GM19467 (cell line): ENCODE data around the gene HYAL3.
A peak's percentile ranks its signal among the peaks of the same experiment; 100 is the strongest.
"Not testable (repeated sequence)": the region's sequence is repeated elsewhere in the genome, so short reads cannot be mapped to it uniquely, and the experiment has no call there.

Experiments used
- ATAC-seq: cut with Tn5 transposase; IDR thresholded peaks from one replicate; pipeline ENCODE4 v1.9.1; 2021; ENCODE audit warnings: mild to moderate bottlenecking, moderate library complexity; ENCODE audit not compliant: unreplicated experiment

HYAL3 gene

GRCh38 chr3:50260942-50261441 is 38.2 kb downstream of the HYAL3 start:
- ATAC-seq: no peak

- peak; percentile 79 for ATAC-seq
Measured at GRCh38 chr3:50260027-50260941, 38.9 kb downstream of the HYAL3 start.

- no peak for ATAC-seq
Measured at GRCh38 chr3:50259432-50260026, 39.7 kb downstream of the HYAL3 start.

DNA sequence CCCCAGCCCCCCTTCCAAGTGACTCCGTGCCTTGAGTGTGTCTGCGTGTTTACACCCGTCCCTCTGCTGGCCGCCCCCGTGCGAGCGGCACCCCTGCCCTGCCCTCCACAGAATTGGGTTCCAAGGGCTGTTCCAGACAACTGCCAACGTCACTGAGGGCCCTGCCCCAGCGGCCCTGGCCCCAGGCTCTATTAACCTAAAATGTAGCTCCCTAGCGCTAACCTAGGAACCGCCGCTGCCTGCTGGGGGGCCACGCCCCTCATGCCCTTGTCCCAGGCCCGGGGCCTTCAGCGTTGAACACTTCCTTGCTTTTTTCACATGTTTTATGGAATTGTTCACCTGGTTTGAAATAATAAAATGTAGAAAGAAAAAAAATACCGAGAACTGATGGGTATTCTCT is 40.2 kb downstream of the HYAL3 start:
- ATAC-seq: no peak

DNA sequence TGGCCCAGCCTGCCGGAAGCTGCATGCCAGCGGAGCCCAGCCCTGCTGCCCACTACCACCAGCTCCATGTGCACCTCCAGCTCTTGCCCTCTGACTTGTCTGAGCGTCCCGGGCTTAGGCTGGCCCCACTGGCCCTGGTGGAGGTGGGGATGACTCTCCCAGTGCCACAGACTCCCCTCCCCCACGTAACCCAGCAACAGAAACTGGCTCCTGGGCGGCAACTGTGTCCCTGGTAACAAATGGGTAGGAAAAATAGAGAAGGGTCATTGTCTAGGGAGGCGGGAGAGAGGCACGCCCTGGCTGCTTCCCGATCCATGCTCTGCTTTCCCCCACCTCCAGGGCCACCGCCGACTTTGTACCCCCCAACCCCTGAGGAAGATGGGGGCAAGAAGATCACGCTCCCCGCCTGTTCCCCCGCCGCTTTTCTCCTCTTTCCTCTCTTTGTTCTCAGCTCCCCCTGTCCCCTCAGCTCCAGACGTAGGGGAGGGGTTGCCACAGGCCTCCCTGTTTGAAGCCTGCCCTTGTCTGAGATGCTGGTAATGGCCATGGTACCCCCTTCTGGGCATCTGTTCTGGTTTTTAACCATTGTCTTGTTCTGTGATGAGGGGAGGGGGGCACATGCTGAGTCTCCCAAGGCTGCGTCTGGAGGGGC is 41.0 kb downstream of the HYAL3 start:
- ATAC-seq: no peak

DNA sequence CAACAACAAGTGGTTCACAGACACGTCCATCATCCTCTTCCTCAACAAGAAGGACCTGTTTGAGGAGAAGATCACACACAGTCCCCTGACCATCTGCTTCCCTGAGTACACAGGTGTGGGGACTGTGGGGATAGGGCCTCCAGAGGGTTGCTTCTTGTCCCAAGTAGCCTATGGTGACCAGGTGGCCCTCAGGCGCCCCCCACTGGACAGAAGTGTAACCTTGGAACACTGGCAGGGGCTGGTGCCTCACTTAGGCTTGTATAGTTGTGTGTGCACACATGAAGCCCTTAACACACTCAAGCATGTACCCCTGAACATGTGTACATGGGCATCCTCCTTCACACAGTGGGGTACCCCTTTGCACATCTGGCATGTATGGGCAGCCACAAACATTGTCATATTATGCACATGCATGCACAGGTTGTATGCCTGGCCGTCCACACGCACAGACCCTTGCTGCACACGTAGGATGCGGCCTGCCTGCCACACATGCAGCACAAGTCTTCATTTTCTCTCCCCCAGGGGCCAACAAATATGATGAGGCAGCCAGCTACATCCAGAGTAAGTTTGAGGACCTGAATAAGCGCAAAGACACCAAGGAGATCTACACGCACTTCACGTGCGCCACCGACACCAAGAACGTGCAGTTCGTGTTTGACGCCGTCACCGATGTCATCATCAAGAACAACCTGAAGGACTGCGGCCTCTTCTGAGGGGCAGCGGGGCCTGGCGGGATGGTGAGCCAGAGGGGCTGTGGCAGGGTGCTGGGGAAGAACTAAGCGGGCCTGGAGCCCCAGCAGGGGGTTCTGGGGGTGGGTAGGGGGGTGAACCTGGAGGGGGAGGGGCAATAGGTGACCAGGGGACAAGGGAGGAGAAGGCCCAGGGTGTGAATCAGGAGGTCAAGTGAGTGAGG is 42.0 kb downstream of the HYAL3 start:
- no peak for ATAC-seq

- no peak for ATAC-seq
Measured at GRCh38 chr3:50255251-50255615, 44.0 kb downstream of the HYAL3 start.

DNA sequence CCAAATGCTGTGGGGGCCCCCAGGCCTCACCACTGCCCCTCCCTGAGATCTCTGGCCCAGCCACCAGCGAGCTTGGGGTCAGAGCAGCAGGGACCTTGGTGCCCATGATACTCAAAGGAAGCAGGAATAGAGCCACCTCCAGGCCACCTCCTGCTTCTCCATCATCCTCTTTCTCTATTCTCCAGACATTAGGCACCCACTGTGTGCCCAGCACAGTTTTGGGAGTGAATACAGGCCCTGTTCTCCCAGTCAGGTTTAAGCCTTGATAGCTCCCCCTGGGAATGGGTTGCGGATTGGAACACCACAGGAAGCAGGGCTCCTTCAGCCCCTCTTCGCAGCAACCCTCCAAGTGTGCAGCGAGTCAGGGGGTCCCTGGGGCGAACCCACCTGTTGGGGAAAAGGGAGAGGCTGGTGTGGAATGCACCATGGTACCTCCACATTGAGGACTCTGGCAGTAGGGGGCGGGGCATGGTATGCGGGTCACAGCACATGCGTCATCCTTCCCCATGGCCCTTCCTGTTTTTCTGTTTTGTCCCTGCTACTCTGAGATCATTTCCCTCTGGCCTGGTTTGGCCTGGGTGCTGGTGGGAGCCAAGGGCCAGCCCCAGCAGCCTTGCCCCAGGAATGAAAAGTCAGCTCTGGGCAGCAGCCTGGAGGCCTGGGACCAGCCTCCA is 44.5 kb downstream of the HYAL3 start:
- ATAC-seq: no peak

GRCh38 chr3:50251220-50251619 is 48.0 kb downstream of the HYAL3 start:
- no peak for ATAC-seq

DNA sequence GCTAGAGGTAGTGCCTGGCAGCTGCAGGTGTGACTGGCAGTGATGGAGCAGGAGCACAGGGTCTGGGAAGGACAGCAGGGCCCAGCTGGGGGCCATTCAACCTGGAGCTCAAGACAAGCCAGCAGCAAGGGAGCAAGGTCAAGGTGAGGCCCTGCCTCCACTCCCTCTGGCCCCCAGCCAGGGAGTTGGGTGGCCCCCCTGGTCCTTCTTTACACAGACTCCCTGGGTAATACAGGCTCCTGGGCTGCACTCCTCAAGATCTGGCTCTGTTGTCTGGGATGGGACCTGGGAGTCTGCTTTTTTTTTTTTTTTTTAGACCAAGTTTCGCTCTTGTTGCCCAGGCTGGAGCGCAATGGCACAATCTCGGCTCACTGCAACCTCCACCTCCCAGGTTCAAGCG is 48.7 kb downstream of the HYAL3 start:
- no peak for ATAC-seq

DNA sequence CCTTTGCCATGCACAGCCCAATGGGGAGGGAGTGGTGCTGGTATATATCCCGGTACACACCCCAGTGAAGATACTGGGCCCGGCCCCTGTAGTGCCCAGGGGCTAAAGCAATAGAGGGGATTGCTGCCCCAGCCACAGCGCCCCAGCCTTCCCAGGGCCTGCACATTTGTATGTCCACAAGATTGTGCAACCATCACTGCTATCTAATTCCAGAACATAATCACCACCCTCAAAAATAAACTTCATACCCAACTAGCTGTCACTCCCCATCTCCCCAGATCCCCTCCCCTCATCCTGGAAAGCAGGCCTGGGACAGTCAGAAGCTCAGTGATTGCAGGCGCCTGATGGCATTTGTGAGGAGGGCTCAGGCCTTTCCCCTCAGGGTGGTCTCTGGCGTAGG is 49.7 kb downstream of the HYAL3 start:
- ATAC-seq: no peak

- no peak for ATAC-seq
Measured at GRCh38 chr3:50248387-50248786, 50.8 kb downstream of the HYAL3 start.

GRCh38 chr3:50246517-50246954 is 52.7 kb downstream of the HYAL3 start:
- peak; percentile 23 for ATAC-seq

DNA sequence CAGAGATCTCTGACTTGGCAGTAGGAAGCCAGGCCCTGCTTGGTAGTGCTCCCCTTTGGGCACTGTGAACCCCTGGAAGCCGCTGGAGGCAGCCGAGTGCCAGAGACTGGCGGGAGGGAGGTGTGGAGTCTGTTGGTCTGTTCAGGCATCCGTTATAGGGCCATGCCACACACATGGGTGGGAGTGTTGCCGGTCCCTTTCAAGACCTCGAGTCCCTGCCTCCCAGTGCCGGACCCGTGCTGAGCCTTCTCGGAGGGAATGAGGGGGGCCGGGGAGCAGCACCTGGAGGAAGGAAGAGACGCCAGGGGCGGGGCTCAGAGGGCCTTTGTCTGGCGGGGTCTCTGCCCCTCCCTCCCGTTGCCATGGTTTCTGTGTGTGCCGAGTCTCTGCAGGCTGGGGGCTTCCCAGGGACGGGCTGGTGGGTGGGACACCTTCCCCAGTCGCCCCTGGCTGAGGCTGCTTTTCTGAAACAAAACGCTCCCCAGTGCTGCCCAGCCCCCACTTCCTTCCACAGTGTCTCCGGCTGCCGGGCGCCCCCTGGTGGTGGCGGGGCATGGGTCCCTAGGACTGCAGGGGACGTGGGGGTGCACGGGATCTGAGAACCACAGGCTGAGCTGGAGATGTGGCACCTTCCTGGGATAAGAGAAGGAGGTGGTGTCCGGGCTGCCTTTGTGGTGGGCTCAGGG is 53.2 kb downstream of the HYAL3 start:
- ATAC-seq: peak; percentile 62

GRCh38 chr3:50245251-50245745 is 53.9 kb downstream of the HYAL3 start:
- ATAC-seq: no peak

GRCh38 chr3:50244813-50245212 is 54.4 kb downstream of the HYAL3 start:
- ATAC-seq: not testable (repeated sequence)

- no peak for ATAC-seq
Measured at GRCh38 chr3:50243543-50243895, 55.7 kb downstream of the HYAL3 start.

DNA sequence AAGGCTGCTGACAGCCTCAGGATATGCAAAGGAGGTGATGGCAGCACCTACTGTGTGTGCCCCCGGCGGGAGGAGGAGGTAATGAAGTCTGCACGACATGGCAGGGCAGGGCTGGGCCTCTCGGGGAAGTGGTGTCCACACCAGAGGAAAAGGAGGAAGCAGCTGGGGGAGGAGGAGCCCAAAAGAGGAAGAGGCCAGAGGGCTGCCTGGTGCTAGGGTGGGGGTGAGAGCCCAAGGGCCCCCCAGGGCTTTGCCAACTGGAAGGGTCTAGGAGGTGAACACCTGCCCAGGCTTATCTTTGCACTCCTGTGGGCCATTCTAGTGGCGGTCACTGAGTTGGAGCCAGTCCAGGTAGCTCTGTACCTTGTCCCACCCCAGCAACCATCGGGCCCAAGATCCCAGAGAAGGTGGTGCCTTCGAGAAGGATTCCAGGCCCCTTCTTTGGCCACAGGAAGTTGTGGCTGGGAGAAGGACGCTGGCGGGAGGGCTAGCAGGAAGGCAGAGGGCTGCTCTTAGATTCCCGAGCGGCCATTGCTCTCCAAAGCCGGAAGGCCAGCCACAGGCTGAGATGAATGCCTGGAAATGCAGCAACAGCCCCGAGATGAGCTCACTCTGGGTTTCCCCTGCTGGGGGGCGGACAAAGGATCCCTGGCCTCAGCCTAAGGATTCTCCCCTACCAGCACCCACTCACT is 56.2 kb downstream of the HYAL3 start:
- no peak for ATAC-seq
